Right atrium auricular region (tissue), 2 donors: ENCODE measurements around the gene MTCH2. TPM values are rescaled to one million over a fixed set of nuclear protein-coding genes. Genes with fewer than 3 reads are reported as not detected.

Experiments
- DNase-seq: peaks from one replicate; pipeline ENCODE4 v3.0.0-alpha.2; 2019; ENCODE audit warnings: low spot score
- H3K27ac ChIP-seq, 2 donors: fragments of 200-600 bp; sonication (generic); 1 replicate in 1 of 2; 2 replicates in 1 of 2; pipeline ENCODE4 v1.5.1; 2016 to 2019
- H3K27me3 ChIP-seq, 2 donors: fragments of 200-600 bp; sonication (generic); one replicate each; pipeline versions ENCODE4 v1.5.1 to v1.6.0; 2017 to 2019
- H3K36me3 ChIP-seq: fragments of 200-600 bp; sonication (generic); one replicate; pipeline ENCODE4 v1.5.1; 2016
- H3K4me1 ChIP-seq, 2 donors: fragments of 200-600 bp; sonication (generic); one replicate each; pipeline versions ENCODE4 v1.5.1 to v1.6.0; 2017 to 2019
- H3K4me3 ChIP-seq, 2 donors: fragments of 200-600 bp; sonication (generic); 1 replicate in 1 of 2; 2 replicates in 1 of 2; pipeline ENCODE4 v1.5.1; 2017 to 2019; ENCODE audit warnings: mild to moderate bottlenecking in 1 of 2, moderate library complexity in 1 of 2
- H3K9me3 ChIP-seq, 2 donors: fragments of 200-600 bp; sonication (generic); one replicate each; pipeline ENCODE4 v1.5.1; 2019
- CTCF ChIP-seq, 2 donors: fragments of 200-600 bp; sonication (generic); IDR thresholded peaks; one replicate each; pipeline ENCODE4 v1.5.1; 2019; ENCODE audit warnings: antibody characterized with exemption in 2 of 2
- total RNA-seq, 2 donors: library from RNA; depleted of rRNA; stranded (reverse); fragments of >200 nt; gene quantifications; one replicate each; pipeline ENCODE4 v1.1.0, GENCODE V29; 2016

MTCH2 gene
- total RNA-seq, 2 donors from 2014 or later = 40.9 to 52.4 TPM

GRCh38 chr11:47686151-47686550, 43.8 kb upstream of the MTCH2 start:
- no peak for TF ChIP-seq CTCF (IDR thresholded peaks at IDR 0.05)

GRCh38 chr11:47675851-47676250, 33.5 kb upstream of the MTCH2 start:
- DNase-seq = no peak
- Histone ChIP-seq H3K27me3 (no peaks in the 10 kb centered on the region), H3K27ac (no peak overlapping the region), H3K36me3 (no peaks in the 10 kb centered on the region), H3K4me3 (no peak overlapping the region), H3K9me3 (no peaks in the 10 kb centered on the region), H3K4me1 (no peaks in the 10 kb centered on the region)
- no peak for TF ChIP-seq CTCF (IDR thresholded peaks at IDR 0.05)

More at GRCh38 chr11:47686151-47686550, 43.8 kb upstream of the MTCH2 start:
- DNase-seq = no peak
- Histone ChIP-seq H3K27ac (no peak overlapping the region), H3K36me3 (no peaks in the 10 kb centered on the region), H3K4me1 (no peaks in the 10 kb centered on the region), H3K4me3 (no peak overlapping the region), H3K9me3 (no peaks in the 10 kb centered on the region), H3K27me3 (no peaks in the 10 kb centered on the region)

- no peak for DNase-seq
- no peaks in the 10 kb centered on the region for H3K4me1 ChIP-seq
- H3K27me3 ChIP-seq = no peaks in the 10 kb centered on the region
- no peak overlapping the region for H3K27ac ChIP-seq
- H3K36me3 ChIP-seq = no peaks in the 10 kb centered on the region
- no peak overlapping the region for H3K4me3 ChIP-seq
- no peak for TF ChIP-seq CTCF (IDR thresholded peaks at IDR 0.05)
- H3K9me3 ChIP-seq = no peaks in the 10 kb centered on the region
Measured at GRCh38 chr11:47672283-47672730, 29.9 kb upstream of the MTCH2 start.

- H3K9me3 ChIP-seq = no peaks in the 10 kb centered on the region
- no peaks in the 10 kb centered on the region for H3K27me3 ChIP-seq
- no peak for DNase-seq
- H3K27ac ChIP-seq = no peak overlapping the region
- H3K36me3 ChIP-seq = no peaks in the 10 kb centered on the region
- no peaks in the 10 kb centered on the region for H3K4me1 ChIP-seq
- TF ChIP-seq CTCF (IDR thresholded peaks at IDR 0.05) = no peak
- H3K4me3 ChIP-seq = no peak overlapping the region
Measured at GRCh38 chr11:47669856-47670255, 27.5 kb upstream of the MTCH2 start.

- Histone ChIP-seq H3K36me3 (no peaks in the 10 kb centered on the region), H3K4me1 (no peaks in the 10 kb centered on the region), H3K27ac (no peak overlapping the region), H3K4me3 (no peak overlapping the region), H3K27me3 (no peaks in the 10 kb centered on the region), H3K9me3 (no peaks in the 10 kb centered on the region)
- no peak for DNase-seq
- no peak for TF ChIP-seq CTCF (IDR thresholded peaks at IDR 0.05)
Measured at GRCh38 chr11:47668665-47669064, 26.3 kb upstream of the MTCH2 start.

GRCh38 chr11:47667555-47667954, 25.2 kb upstream of the MTCH2 start:
- no peak for DNase-seq
- Histone ChIP-seq H3K4me1 (no peaks in the 10 kb centered on the region), H3K27ac (no peak overlapping the region), H3K36me3 (no peaks in the 10 kb centered on the region), H3K9me3 (no peaks in the 10 kb centered on the region), H3K27me3 (no peaks in the 10 kb centered on the region), H3K4me3 (no peak overlapping the region)
- TF ChIP-seq CTCF (IDR thresholded peaks at IDR 0.05) = no peak
